ENCODE results near the gene GSTO2.

The GSTO2 gene

DNA sequence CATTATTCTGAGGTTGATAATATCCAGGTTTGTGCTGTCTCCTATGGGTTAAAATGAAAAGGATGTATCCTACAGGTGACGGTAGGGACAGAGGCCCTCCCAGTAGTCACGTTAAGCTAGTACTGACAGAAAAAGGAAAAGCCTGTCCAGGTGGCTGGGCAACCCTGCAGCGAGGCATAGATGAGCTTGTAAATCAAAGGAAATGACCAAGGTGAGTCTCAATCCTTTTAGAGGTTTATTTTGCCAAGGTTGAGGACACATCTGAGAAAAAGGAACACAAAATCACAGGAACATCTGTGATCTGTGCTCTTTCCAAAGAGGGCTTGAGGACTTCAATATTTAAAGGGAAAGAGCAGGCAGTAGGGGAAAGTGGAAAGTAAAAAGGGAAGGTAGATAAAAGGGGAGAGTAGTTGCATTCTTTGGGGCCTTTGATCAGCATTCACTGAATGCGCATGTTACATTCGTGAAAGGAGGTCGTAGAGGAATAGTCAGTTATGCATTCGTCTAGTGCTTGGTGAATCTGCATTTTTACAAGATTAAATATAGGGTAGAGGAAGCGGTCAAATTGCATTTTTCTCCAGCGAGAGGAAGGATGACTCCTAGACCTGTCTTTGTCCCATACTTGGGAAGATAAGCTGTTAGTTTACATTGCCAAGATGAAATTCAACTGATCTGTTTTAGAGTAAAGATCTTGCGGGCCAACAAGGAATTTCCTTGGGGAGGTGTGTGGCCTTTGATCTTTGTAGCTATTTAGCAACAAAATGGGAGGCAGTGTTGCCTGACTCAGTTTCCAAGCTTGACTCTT is 15.2 kb upstream of the GSTO2 start:
- FAIRE-seq (no peak), DNase-seq (ENCODE audit: low spot score) (no peak)

DNA sequence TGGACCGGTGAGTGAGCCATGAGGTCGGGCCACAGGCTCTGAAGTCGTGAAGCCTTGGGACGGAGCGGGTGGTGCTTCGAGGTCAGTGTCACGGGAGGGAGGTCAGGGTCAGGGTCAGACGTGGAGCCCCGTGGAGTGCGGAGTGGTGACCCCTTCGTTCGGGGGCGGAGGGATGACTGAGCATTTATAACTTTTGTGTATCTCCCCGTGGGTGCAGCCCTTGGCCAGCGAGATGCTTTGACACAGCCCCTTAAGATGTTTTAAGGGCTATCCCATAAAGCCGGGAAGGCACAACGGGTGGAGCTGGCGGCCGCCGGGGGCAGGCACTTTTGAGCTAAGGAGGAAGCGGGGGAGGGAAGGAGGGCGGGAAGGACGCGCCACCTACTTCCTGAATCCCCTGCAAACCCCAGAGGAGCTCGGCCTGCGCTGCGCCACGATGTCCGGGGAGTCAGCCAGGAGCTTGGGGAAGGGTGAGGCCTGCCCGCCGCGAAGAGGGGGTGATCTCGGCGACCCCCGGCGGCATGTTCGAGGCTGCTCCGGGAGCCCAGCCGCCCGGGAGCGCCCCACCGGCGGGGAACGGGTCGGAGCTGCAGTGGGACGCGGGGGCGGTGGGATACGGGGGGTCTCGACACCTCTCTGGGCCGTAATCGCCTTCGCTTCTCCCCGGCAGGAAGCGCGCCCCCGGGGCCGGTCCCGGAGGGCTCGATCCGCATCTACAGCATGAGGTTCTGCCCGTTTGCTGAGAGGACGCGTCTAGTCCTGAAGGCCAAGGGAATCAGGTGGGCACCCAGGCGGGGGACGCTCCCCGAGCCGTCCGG is 14.3 kb upstream of the GSTO2 start, which contains the start of gene GSTO1:
Gene GSTO1 (plus strand): TSS at position 400 of the 818 bp plus-strand sequence. CDS start 37 bp downstream, at position 437.
- no peak for FAIRE-seq
- DNase-seq (ENCODE audit: low spot score) = peak; percentile 87

DNA sequence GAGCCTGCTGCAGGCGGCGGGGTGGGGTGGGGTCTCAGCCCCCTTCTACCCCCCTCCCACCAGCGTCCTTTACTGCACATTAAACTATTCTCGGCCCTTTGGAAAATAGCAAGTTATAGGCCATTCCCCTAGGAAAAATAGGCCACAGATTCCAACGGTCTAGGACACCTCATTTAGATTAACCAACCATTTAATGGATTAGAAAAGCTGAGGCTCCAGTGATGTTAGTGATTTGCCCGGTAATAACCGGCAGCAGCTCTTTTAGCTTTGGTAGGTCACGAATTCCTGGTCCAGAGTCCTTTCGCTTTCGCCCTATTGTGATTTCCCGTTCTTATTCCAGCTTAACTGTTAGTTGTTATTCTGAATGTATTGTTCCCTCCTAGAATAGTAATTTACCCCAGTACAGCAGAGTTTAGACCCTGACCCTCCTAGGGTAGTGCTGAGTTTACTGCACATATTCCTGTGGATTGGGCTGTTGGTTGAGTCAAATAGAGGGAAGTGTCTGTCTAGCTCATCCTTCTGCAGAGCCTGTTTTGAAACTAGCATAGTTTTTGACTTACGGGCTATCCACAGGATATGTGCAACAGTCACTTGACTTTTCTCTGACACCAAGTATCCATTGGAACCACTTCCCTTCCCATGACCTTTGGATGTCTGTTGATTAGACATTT is 13.5 kb upstream of the GSTO2 start:
- DNase-seq (ENCODE audit: low spot score) (peak; percentile 40), FAIRE-seq (no peak)

GRCh38 chr10:104256335-104256961 is 12.5 kb upstream of the GSTO2 start:
- DNase-seq (ENCODE audit: low spot score) (no peak), FAIRE-seq (no peak)

- FAIRE-seq (no peak), DNase-seq (ENCODE audit: low spot score) (no peak)
These were observed 11.7 kb upstream of the GSTO2 start for GRCh38 chr10:104257235-104257634.

- FAIRE-seq = no peak
- DNase-seq (ENCODE audit: low spot score) = no peak
These were observed 10.8 kb upstream of the GSTO2 start for GRCh38 chr10:104258209-104258608.

DNA sequence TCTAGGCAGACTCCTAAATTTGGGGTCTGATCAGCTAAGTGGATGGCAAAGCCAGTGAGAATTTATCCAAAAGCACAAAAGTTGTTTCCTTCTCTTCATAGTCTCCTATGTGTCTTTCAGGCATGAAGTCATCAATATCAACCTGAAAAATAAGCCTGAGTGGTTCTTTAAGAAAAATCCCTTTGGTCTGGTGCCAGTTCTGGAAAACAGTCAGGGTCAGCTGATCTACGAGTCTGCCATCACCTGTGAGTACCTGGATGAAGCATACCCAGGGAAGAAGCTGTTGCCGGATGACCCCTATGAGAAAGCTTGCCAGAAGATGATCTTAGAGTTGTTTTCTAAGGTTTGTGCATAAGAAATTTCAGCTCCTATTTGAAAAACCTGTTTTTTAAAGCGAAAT is 9.5 kb upstream of the GSTO2 start:
- FAIRE-seq (no peak), DNase-seq (ENCODE audit: low spot score) (no peak)

DNA sequence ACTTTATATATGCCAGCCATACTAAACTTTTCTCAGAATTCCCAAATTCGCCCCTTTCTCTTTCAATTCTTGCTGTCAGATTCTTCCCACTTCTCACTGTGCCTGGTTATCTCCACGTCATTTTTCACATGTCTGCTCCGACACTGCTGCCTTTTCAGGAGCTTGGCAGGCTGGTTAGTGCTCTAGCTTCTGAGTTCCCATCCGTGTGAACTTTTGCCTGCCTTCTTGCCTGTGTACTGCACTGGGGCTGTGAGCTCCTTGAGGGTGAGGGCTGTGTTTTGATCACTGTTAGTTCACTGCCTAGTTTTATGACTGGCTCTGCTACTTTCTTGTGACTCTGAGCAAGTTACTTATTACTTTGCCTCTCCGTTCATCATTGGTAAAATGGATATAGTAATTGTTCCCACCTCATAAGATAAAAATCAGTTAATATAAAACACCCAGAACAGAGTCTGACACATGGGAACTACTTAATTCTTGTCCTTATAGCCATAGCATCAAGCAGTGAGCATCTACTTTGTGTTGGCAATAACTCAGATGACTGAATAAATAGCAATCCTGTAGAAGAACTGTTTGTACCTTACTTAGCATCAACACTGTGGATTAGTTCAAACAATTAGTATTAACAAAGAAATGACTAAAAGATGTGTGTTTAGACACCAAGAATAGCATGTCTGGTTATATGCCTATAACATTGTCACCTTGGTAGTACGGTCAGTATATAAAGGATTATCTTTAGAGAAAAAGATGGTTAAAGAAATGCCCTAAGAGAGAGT is 8.8 kb upstream of the GSTO2 start:
- DNase-seq (ENCODE audit: low spot score) (no peak), FAIRE-seq (no peak)

DNA sequence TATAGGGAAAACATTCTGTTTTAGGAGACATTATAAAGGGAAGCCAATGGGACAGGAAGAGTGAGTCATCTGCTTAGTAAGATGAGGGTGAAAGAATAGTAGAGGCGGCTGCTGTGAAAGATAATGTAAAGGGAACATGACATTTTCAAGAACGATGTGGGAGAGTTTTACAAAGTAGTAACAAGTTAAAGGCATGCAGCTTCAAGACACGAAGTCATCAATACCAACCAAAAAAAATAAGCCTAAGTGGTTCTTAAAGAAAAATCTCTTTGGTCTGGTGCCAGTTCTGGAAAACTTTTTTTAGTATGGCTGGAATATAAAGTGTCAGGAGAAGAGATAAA is 8.2 kb upstream of the GSTO2 start:
- DNase-seq (ENCODE audit: low spot score) (no peak), FAIRE-seq (no peak)

DNA sequence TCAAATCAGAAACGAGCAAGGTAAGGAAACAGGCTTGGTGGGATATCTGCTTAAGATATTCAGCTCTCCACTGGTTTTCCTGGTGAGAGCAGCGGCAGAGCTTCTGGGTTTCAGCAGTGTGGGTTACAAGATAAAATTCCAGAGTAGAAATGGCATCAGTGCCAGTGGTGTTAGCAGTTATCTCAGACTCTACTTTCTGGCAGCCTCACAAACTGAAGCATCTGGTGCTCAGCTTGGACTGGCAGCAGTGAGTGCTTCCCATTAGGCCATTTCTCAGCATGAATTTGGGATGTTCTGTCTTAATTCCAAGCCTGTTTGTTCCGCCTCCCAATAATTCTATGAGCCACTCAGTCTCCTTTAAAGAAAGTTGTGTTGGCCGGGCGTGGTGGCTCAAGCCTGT is 6.9 kb upstream of the GSTO2 start:
- FAIRE-seq (no peak), DNase-seq (ENCODE audit: low spot score) (no peak)

DNA sequence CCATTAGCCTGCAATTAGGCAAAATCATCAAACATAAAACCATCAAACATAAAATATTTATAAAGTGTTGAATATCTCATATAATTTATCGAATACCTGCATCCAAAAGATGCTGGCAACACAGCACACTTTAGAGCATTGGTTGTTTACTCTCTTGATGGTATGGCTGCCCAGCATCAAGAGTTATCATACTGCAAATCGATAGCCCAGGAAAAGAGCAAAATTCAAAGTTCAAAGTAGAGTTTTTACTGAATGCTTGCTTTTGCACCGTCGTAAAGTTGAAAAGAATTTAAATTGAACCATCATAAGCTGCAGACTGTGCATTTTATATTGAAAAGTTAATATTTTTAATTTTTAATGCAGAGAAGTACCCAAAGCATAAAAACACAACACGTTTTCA is 4.2 kb upstream of the GSTO2 start:
- DNase-seq (ENCODE audit: low spot score) (no peak), FAIRE-seq (no peak)

GRCh38 chr10:104267721-104268404 is 1.1 kb upstream of the GSTO2 start:
- no peak for FAIRE-seq

GRCh38 chr10:104268405-104268712 is 625 bp upstream of the GSTO2 start:
- FAIRE-seq = no peak
- DNase-seq (ENCODE audit: low spot score) = no peak

More at GRCh38 chr10:104267721-104268404, 1.1 kb upstream of the GSTO2 start:
- DNase-seq (ENCODE audit: low spot score) = no peak

- DNase-seq (ENCODE audit: low spot score) = no peak
- FAIRE-seq = no peak
These were observed 4.3 kb downstream of the GSTO2 start for GRCh38 chr10:104273286-104273685.

GRCh38 chr10:104273899-104274575 is 5.1 kb downstream of the GSTO2 start:
- DNase-seq (ENCODE audit: low spot score) = no peak
- FAIRE-seq = no peak

DNA sequence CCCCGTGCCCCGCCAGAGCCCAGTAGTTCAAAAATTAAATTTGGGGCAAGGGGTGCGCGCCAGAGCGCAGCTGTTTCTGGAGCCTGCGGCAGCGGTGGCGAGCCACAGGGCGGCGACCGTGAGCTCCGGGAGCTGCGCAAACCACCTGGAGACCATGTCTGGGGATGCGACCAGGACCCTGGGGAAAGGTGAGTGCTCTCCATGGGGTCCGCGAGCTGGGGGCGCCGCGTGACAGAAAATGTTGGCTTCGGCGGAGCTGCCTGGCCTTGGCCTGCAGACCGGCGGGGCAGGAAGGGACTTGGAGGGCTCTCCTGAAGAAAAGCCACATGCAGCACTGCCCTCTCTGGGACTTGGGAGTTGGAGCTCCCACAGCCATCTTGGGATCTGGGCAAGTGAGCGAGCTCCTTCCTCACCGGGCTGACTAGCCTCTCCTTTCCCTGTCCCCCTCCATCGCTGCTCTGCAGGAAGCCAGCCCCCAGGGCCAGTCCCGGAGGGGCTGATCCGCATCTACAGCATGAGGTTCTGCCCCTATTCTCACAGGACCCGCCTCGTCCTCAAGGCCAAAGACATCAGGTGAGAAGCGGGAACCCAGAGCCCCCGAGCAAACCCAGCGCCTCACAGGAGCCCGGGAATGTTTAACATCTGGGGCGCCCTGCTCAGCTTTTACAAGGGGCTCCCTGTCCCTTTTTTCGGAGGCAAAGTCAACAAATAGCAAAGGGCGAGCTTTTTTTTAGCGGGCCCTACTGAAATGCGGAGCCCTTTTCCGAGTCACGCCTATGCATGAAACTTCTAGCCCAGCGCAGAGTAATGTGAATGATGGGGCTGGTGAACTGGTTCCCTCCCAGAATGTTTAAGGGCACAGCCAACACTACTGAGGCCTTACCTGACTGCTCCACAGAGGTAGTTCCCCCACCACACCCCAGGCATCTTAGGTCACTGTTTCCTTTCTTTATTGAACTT is 6.1 kb downstream of the GSTO2 start:
- DNase-seq (ENCODE audit: low spot score) = peak; percentile 82
- FAIRE-seq = no peak

- DNase-seq (ENCODE audit: low spot score) (no peak), FAIRE-seq (peak; percentile 20)
These were observed 7.2 kb downstream of the GSTO2 start for GRCh38 chr10:104276192-104276591.

DNA sequence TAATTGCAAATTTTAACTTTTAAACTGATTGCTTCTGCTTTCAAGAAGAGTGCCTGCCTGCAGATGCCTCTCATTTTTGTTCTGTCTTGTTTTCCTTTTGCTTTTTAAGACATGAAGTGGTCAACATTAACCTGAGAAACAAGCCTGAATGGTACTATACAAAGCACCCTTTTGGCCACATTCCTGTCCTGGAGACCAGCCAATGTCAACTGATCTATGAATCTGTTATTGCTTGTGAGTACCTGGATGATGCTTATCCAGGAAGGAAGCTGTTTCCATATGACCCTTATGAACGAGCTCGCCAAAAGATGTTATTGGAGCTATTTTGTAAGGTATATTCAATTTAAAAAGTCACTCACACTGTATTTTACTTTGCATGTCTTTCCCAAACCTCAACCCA is 8.8 kb downstream of the GSTO2 start:
- FAIRE-seq = no peak

More for the DNA sequence above, 8.8 kb downstream of the GSTO2 start:
- no peak for DNase-seq (ENCODE audit: low spot score)

Data from urothelium cell line (cell line).